COLO829 (cell line): Measurements from ENCODE around the gene CD79A.
"Not testable (repeated sequence)": the region's sequence is repeated elsewhere in the genome, so short reads cannot be mapped to it uniquely, and the experiment has no call there.

Experiments
- DNase-seq: peaks from one replicate; pipeline ENCODE4 v3.0.0; 2012; ENCODE audit warnings: low spot score

CD79A gene

GRCh38 chr19:41863209-41863931 lies 13.7 kb upstream of the CD79A start:
- DNase-seq = no peak

GRCh38 chr19:41864374-41864773 lies 12.7 kb upstream of the CD79A start:
- no peak for DNase-seq

GRCh38 chr19:41866284-41866683 lies 10.8 kb upstream of the CD79A start:
- DNase-seq = no peak

- no peak for DNase-seq
Measured at GRCh38 chr19:41868120-41868988, 8.7 kb upstream of the CD79A start.

GRCh38 chr19:41868989-41869300 lies 8.1 kb upstream of the CD79A start:
- no peak for DNase-seq

DNA sequence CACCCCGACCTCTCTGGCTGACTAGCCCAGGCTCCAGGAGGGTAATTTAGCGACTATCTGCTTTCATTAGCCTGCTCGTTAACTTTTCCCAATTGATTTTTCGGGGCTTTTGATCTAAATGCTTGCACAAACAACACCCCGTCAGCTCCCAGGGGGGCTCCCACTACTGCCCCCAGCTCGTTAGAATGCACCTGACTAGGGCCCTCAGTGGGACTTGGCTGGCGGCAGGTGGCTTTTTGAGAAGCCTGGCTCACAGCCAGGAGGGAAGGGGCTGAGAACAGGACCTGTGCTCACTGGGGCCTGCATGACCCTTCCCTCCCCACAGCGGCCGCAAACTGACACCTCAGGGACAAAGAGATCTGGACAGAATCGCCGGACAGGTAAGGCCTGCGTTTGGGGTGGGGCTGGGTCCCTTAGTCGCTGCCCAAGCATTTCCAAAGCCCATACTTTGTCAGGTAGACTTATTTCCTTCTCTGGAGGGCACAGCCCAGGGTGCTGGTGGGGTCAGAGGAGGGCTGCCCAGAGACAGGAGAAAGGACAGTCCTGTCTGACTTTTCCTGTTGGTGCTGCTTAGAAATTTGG lies 7.6 kb upstream of the CD79A start:
- DNase-seq = no peak

- DNase-seq = no peak
Measured at GRCh38 chr19:41870401-41870873, 6.6 kb upstream of the CD79A start.

- DNase-seq = no peak
Measured at GRCh38 chr19:41871573-41872383, 5.3 kb upstream of the CD79A start.

DNA sequence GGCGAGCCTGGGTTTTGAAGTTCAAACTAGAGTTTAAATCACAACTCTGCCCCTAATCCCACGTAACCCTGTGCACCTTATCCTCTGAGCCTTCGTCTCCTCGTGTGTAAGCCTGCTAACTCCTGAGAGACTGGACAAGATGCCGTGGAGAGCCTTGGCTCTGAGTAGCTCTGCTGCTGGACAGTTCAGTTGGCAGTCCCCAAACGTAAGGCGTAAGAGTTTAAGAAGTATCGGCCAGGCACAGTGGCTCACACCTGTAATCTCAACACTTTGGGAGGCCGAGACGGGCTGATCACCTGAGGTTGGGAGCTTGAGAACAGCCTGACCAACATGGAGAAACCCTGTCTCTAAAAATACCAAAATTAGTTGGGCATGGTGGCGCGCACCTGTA lies 4.7 kb upstream of the CD79A start:
- no peak for DNase-seq

GRCh38 chr19:41872775-41873647 lies 4.1 kb upstream of the CD79A start:
- no peak for DNase-seq

GRCh38 chr19:41875973-41876372 lies 1.1 kb upstream of the CD79A start:
- DNase-seq = not testable (repeated sequence)

- no peak for DNase-seq
Measured at GRCh38 chr19:41877916-41878905, 1.1 kb downstream of the CD79A start.

- DNase-seq = no peak
Measured at GRCh38 chr19:41879080-41879479, 2.0 kb downstream of the CD79A start.

DNA sequence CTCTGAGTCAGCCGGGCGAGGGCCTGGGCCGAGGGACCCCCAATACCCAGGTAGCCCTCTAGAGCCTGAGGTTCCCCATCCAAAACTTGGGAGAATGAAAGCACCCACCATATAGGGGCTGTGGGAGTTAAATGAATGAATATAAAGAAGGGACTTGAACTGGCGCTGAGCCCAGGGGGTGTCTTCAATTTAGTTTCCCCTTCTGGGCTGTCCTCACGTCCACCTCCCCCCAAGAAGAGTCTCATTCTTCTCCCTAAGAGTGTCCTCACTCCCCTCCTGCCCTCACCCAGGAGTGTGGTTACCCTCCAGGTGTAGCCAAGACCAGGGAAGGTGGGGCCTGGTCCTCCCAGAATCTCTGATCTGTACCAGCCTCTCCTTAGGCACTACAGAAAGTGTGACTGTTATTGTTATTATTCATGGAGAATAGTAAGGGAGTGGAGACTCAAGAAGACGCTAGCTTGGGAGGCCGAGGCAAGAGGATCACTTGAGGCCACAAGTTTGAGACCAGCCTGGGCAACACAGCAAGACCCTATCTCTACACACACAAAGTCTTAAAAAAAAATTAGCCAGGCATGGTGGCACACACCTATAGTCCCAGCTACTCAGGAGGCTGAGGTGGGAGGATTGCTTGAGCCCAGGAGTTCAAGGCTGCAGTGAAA lies 2.7 kb downstream of the CD79A start:
- DNase-seq = no peak

DNA sequence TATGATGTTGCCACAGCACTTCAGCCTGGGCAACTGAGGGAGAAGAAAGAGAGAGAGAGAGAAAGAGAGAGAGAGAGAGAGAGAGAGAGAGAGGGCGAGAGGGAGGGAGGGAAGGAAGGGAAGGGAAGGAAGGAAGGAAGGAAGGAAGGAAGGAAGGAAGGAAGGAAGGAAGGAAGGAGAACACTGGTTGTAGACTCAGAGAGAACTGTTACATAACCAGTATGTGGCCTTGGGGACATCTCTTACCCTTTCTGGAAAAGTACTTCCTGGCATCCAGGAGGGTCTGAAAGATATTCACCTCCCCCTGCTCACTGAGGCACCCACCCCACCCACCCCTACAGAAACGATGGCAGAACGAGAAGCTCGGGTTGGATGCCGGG lies 3.2 kb downstream of the CD79A start:
- no peak for DNase-seq

DNA sequence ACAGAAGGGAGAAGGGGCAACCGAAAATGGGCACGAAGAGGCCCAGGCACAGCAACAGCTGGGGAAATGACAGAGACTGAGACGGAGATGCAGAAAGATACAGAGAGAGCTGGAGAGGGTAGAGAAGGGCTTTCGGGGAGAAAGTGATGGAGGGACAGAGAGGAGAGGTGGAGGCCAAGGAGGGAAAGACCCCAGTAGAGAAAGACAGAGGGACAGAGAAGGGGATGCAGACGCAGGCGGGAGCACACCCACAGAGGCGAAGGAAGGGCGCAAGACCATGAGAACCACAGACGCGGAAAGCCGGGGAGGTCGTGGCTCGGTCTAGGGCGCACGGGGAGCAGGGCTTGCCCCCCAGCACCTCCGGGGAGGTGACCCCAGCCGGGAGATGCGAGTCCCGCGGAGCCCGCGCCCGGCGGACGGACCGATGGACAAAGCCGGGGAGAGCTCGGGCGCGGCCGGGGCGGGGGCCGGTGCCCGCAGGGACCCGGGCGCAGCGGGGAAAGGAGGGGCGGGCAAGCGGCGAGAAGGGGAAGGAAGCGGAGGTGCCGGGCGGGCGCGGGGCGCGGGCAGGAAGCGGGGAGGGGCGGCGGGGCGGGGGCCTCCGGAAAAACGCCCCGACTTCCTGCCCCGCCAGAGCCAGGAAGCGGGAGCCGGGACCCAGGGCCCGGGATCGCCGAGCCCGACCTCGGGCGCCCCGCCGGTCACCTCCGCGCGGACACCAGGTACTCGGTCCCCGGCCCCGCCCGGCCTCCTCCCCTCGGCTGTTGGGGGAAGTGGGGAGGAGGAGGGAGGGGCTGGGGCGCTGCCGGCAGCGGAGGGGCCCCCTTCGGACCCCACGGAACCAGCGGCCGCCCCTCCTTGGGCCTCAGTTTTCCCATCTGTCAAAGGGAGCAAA lies 5.7 kb downstream of the CD79A start, which contains the start of gene ARHGEF1:
Gene ARHGEF1 (plus strand): TSS at position 617 of the 895 bp plus-strand sequence. CDS start 4,899 bp downstream, outside the sequence.
- DNase-seq = no peak

DNA sequence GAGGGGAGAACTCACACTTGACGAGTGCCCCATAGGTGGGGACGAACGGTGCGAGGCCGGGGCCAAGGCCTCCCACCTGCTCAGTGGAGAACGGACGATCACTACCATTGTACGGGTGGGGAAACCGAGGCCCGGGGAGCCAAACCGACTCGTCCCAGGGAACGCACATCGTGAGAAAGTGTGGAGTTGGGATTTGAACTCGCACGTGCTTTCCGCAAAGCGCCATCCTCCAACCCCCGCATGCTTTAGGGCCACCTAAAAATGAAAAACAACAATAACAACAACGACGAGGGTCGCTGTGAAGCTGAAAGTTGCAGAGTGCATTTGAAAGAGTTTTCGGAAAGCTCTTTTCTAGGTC lies 6.4 kb downstream of the CD79A start:
- DNase-seq = no peak
